G401.6 (cell line): ENCODE measurements around the gene GAGE10.

Source experiments
- FAIRE-seq: peaks from 2 replicates; lab custom pipeline; 2012; peaks lifted over from hg19 to GRCh38; lab: Jason Lieb, UNC

The GAGE10 gene

GRCh38 chrX:49303346-49303745 lies at the start of gene GAGE10:
Gene GAGE10, plus strand, starts transcription at chrX:49303646. Its CDS starts 1,214 bp downstream, at chrX:49304860.
- no peak for FAIRE-seq

- FAIRE-seq: no peak
Measured at GRCh38 chrX:49254639-49255038, 48.8 kb upstream of the GAGE10 start.

- FAIRE-seq: no peak
Measured at GRCh38 chrX:49256268-49256995, 47.0 kb upstream of the GAGE10 start.

- FAIRE-seq: no peak
Measured at GRCh38 chrX:49257074-49257790, 46.2 kb upstream of the GAGE10 start.

- no peak for FAIRE-seq
Measured at GRCh38 chrX:49257846-49258748, 45.3 kb upstream of the GAGE10 start.

- FAIRE-seq: no peak
Measured at GRCh38 chrX:49258749-49259124, 44.7 kb upstream of the GAGE10 start.

GRCh38 chrX:49260221-49260985 lies 43.0 kb upstream of the GAGE10 start:
- FAIRE-seq: no peak

- no peak for FAIRE-seq
Measured at GRCh38 chrX:49262603-49263002, 40.8 kb upstream of the GAGE10 start.

- no peak for FAIRE-seq
Measured at GRCh38 chrX:49263631-49264030, 39.8 kb upstream of the GAGE10 start.

- FAIRE-seq: no peak
Measured at GRCh38 chrX:49264460-49264859, 39.0 kb upstream of the GAGE10 start, which contains the start of gene FOXP3. Gene FOXP3, minus strand, starts transcription at chrX:49264710. Its CDS starts 6,205 bp downstream, at chrX:49258505.

- no peak for FAIRE-seq
Measured at GRCh38 chrX:49266523-49267445, 36.7 kb upstream of the GAGE10 start.

- FAIRE-seq: no peak
Measured at GRCh38 chrX:49268702-49269009, 34.8 kb upstream of the GAGE10 start.

GRCh38 chrX:49269010-49269766 lies 34.3 kb upstream of the GAGE10 start:
- peak; percentile 99 for FAIRE-seq

GRCh38 chrX:49269767-49270248 lies 33.6 kb upstream of the GAGE10 start, which contains the start of gene PPP1R3F:
Gene PPP1R3F, plus strand, starts transcription at chrX:49269793. Its CDS starts 77 bp downstream, at chrX:49269870.
- FAIRE-seq: no peak

GRCh38 chrX:49270249-49270921 lies 33.1 kb upstream of the GAGE10 start:
- no peak for FAIRE-seq

GRCh38 chrX:49271341-49271740 lies 32.1 kb upstream of the GAGE10 start:
- no peak for FAIRE-seq

- FAIRE-seq: no peak
Measured at GRCh38 chrX:49272421-49272820, 31.0 kb upstream of the GAGE10 start.

GRCh38 chrX:49273181-49273727 lies 30.2 kb upstream of the GAGE10 start:
- no peak for FAIRE-seq

GRCh38 chrX:49276207-49276606 lies 27.2 kb upstream of the GAGE10 start:
- no peak for FAIRE-seq
